Muscle of leg (tissue), 11 donors: Measurements from ENCODE around the gene GJB6. TPM values are rescaled to one million over a fixed set of nuclear protein-coding genes. Genes with fewer than 3 reads are reported as not detected.

Experiments used
- DNase-seq: peaks from one replicate; pipeline ENCODE4 v3.0.0; 2013
- H3K27ac ChIP-seq: one replicate; pipeline ENCODE4 v1.5.1; 2013; ENCODE audit warnings: mild to moderate bottlenecking, low read length, control low read depth
- H3K27me3 ChIP-seq: one replicate; pipeline ENCODE4 v1.6.1; 2013; ENCODE audit warnings: low read length; ENCODE audit not compliant: control insufficient read depth, insufficient read depth
- H3K36me3 ChIP-seq: one replicate; pipeline ENCODE4 v1.6.1; 2013; ENCODE audit warnings: low read length; ENCODE audit not compliant: control insufficient read depth, insufficient read depth
- H3K4me1 ChIP-seq: one replicate; pipeline ENCODE4 v1.6.1; 2013; ENCODE audit warnings: low read length; ENCODE audit not compliant: control insufficient read depth, insufficient read depth
- H3K4me3 ChIP-seq: one replicate; pipeline ENCODE4 v1.5.1; 2013; ENCODE audit warnings: low read length, control low read depth
- H3K9me3 ChIP-seq: replicated peaks from 2 replicates; pipeline ENCODE4 v1.6.1; 2013; ENCODE audit warnings: low read depth, low read length; ENCODE audit not compliant: control insufficient read depth
- WGBS: methylation state at CpG from one replicate; pipeline ENCODE4 v1.1.5; 2013; ENCODE audit warnings: missing lambda C conversion rate; ENCODE audit not compliant: insufficient coverage; 5-methylcytosine and 5-hydroxymethylcytosine counted together
- polyA plus RNA-seq, 8 donors: library from polyadenylated mRNA; unstranded; fragments of 120-200 nt; gene quantifications; one replicate each; pipeline versions ENCODE4 v1.2.1 to v1.2.3, GENCODE V29; 2013; ENCODE audit warnings: inconsistent platforms in 1 of 8, low replicate concordance in 1 of 8; ENCODE audit not compliant: insufficient read length in 8 of 8, insufficient read depth in 1 of 8
- total RNA-seq: library from RNA; stranded (reverse); fragments of 120-200 nt; gene quantifications from one replicate; pipeline ENCODE4 v1.2.4, GENCODE V29; 2013

GJB6 gene
- total and polyA plus RNA-seq, 9 donors: 0.04 to 10.3 (median 0.21) TPM; not detected in 5

- Histone ChIP-seq H3K4me1 (peaks cover 3% of the 10 kb centered on the region), H3K27ac (no peak overlapping the region), H3K27me3 (peaks cover 52% of the 10 kb centered on the region), H3K9me3 (no peaks in the 10 kb centered on the region), H3K4me3 (no peak overlapping the region), H3K36me3 (no peaks in the 10 kb centered on the region)
- 48% methylated on average over 16 of the region's 22 CpGs for WGBS
- peak; percentile 38 for DNase-seq
Measured at GRCh38 chr13:20174656-20175405, 57.3 kb downstream of the GJB6 start.

GRCh38 chr13:20173116-20173746, 58.9 kb downstream of the GJB6 start:
- Histone ChIP-seq H3K36me3 (no peaks in the 10 kb centered on the region), H3K27ac (no peak overlapping the region), H3K9me3 (no peaks in the 10 kb centered on the region), H3K4me3 (no peak overlapping the region), H3K27me3 (peaks cover 50% of the 10 kb centered on the region), H3K4me1 (peaks cover 3% of the 10 kb centered on the region)
- DNase-seq: no peak
- 78% methylated on average over 6 of the region's 8 CpGs for WGBS

Other genes with a start within 250 kb of the GJB6 start
- gene GJA3, start 71.3 kb downstream of the GJB6 start, total RNA-seq: 2.7 TPM
- 1 to 10 TPM; 1.2 to 2.6 (median 2.0) TPM for gene GJA3, start 71.3 kb downstream of the GJB6 start, polyA plus RNA-seq
- 1.3 TPM for gene GJB2, start 39.4 kb downstream of the GJB6 start, total RNA-seq
- 1 to 10 TPM in 4 of 8 donors, under 1 TPM in 4; 0.24 to 8.0 (median 1.0) TPM for gene GJB2, start 39.4 kb downstream of the GJB6 start, polyA plus RNA-seq